ENCODE measurements around the gene FRMD1.

FRMD1 gene

GRCh38 chr6:168119539-168119938, 40.5 kb upstream of the FRMD1 start:
- TF ChIP-seq CTCF (IDR thresholded peaks at IDR 0.05; ENCODE audit: low read depth, low read length, missing control alignments): no peak
- no peak for DNase-seq (ENCODE audit: extremely low read depth, low read depth)
- no peak overlapping the region for H3K4me3 ChIP-seq (replicated peaks; ENCODE audit: low read depth, low read length)

- no peak for TF ChIP-seq CTCF (IDR thresholded peaks at IDR 0.05; ENCODE audit: low read depth, low read length, missing control alignments)
- no peak for DNase-seq (ENCODE audit: extremely low read depth, low read depth)
These were observed 39.9 kb upstream of the FRMD1 start for GRCh38 chr6:168118935-168119334.

GRCh38 chr6:168117942-168118341, 38.9 kb upstream of the FRMD1 start:
- no peak overlapping the region for H3K4me3 ChIP-seq (replicated peaks; ENCODE audit: low read depth, low read length)
- no peak for DNase-seq (ENCODE audit: extremely low read depth, low read depth)
- TF ChIP-seq CTCF (IDR thresholded peaks at IDR 0.05; ENCODE audit: low read depth, low read length, missing control alignments): peak; percentile 6

More at GRCh38 chr6:168118935-168119334, 39.9 kb upstream of the FRMD1 start:
- H3K4me3 ChIP-seq (replicated peaks; ENCODE audit: low read depth, low read length): no peak overlapping the region

GRCh38 chr6:168116975-168117899, 38.2 kb upstream of the FRMD1 start:
- no peak for DNase-seq (ENCODE audit: extremely low read depth, low read depth)

GRCh38 chr6:168116438-168116974, 37.5 kb upstream of the FRMD1 start:
- no peak overlapping the region for H3K4me3 ChIP-seq (replicated peaks; ENCODE audit: low read depth, low read length)
- no peak for TF ChIP-seq CTCF (IDR thresholded peaks at IDR 0.05; ENCODE audit: low read depth, low read length, missing control alignments)
- no peak for DNase-seq (ENCODE audit: extremely low read depth, low read depth)

More at GRCh38 chr6:168116975-168117899, 38.2 kb upstream of the FRMD1 start:
- no peak for TF ChIP-seq CTCF (IDR thresholded peaks at IDR 0.05; ENCODE audit: low read depth, low read length, missing control alignments)
- no peak overlapping the region for H3K4me3 ChIP-seq (replicated peaks; ENCODE audit: low read depth, low read length)

- DNase-seq (ENCODE audit: extremely low read depth, low read depth): no peak
- no peak overlapping the region for H3K4me3 ChIP-seq (replicated peaks; ENCODE audit: low read depth, low read length)
- TF ChIP-seq CTCF (IDR thresholded peaks at IDR 0.05; ENCODE audit: low read depth, low read length, missing control alignments): no peak
These were observed 36.9 kb upstream of the FRMD1 start for GRCh38 chr6:168115748-168116437.

All from HFF-Myc (cell line).